Measurements from ENCODE around the gene TUBE1.
"Not testable (repeated sequence)": the region's sequence is repeated elsewhere in the genome, so short reads cannot be mapped to it uniquely, and the experiment has no call there.

Gene TUBE1

DNA sequence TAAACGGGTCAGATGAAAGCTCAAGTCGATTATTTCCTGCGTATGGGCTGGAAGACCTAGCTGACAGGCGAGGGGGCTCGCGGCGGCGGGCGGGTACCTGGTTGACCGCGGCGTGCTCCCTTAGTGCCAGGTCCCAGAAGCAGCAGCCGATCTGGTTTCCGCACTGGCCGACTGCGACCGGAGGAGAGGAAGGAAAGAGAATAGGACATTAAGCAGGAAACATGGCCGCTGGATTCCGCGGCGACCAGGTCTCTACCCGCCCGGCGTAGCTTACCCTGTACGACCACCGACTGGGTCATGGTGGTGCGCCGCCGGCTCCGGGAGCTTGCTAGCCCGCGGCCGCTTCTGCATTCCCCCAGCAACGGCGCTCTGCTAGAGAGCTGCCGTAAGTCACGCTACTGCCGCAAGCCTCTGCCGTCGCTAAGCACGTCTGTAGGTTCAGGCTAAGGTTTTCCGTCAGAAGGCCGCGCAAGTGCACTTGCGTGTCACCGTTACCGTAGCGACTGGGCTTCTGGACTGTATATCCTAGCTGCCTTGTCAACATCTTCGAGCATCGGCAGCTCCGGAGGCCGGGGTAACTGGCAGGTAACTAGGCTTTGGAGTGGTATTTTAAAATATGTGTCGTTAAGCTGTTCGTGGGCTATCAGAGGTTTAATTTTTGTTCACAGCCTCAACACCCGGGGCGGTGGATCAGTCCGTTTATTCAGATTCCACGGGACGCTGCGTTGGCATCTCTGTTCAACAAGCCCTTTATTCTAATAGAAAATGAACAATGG, at the start of gene TUBE1, which contains the start of gene FAM229B:
TSS of gene TUBE1 (minus strand) at position 347 of the 776 bp plus-strand sequence. CDS start at position 299, 48 bp downstream.
TSS of gene FAM229B (plus strand) at position 456 of the 776 bp plus-strand sequence. CDS start 11,693 bp downstream, outside the sequence.
- H3K9ac ChIP-seq (ENCODE audit: low read depth, low read length): peak within 1 kb of the TSS; percentile 64
- no peaks in the 10 kb centered on the region for H3K9me3 ChIP-seq (ENCODE audit: control insufficient read depth, insufficient read depth, low read length)
- no peaks in the 10 kb centered on the region for H3K36me3 ChIP-seq (ENCODE audit: insufficient read depth, low read length)
- no peaks in the 10 kb centered on the region for H3K4me1 ChIP-seq (ENCODE audit: insufficient read depth, low read length)

DNA sequence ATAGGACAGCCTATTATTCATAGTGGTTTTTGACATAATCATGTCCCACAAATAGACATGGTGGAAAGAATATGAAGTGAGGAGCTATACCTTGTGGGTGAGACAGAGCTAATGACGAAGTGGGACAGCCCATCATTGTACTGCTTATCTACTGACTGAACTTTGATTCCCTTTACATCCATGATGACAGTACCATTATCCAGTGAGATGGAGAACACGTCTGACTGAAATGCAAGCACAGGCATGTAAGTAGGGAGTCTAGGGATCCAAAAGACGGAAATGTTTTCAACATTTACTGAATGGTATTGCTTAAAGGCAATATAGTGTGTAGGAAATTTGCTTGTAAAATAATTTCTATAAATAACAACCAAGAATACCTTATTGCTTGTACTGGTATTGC, 43.6 kb upstream of the TUBE1 start:
- H3K4me1 ChIP-seq (ENCODE audit: insufficient read depth, low read length): no peaks in the 10 kb centered on the region

DNA sequence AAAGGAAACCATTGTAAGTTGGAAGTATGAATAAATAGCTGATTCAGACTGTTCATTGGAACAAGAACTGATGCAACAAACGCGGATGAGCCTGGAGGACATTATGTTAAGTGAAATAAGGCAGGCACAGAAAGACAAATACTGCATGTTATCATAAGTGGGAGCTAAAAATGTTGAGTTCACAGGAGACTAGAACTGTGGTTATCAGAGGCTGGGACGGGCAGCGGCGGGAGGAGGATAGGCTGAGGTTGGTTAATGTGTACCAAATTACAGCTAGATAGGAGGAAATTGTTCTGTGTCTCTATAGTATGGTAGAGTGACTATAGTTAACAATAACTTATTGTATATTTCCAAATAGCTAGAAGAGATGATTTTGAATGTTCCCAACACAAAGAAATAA, 40.9 kb upstream of the TUBE1 start:
- H3K4me1 ChIP-seq (ENCODE audit: insufficient read depth, low read length): no peaks in the 10 kb centered on the region
- no peaks in the 10 kb centered on the region for H3K36me3 ChIP-seq (ENCODE audit: insufficient read depth, low read length)
- no peaks in the 10 kb centered on the region for H3K9me3 ChIP-seq (ENCODE audit: control insufficient read depth, insufficient read depth, low read length)
- no peak overlapping the region for H3K9ac ChIP-seq (ENCODE audit: low read depth, low read length)

More for the DNA sequence above, 43.6 kb upstream of the TUBE1 start:
- Histone ChIP-seq H3K9me3 (ENCODE audit: control insufficient read depth, insufficient read depth, low read length) (no peaks in the 10 kb centered on the region), H3K9ac (ENCODE audit: low read depth, low read length) (no peak overlapping the region), H3K36me3 (ENCODE audit: insufficient read depth, low read length) (no peaks in the 10 kb centered on the region)

- Histone ChIP-seq H3K9ac (ENCODE audit: low read depth, low read length) (no peak overlapping the region), H3K4me1 (ENCODE audit: insufficient read depth, low read length) (no peaks in the 10 kb centered on the region), H3K36me3 (ENCODE audit: insufficient read depth, low read length) (no peaks in the 10 kb centered on the region), H3K9me3 (ENCODE audit: control insufficient read depth, insufficient read depth, low read length) (no peaks in the 10 kb centered on the region)
Measured at GRCh38 chr6:112123982-112124381, 36.7 kb upstream of the TUBE1 start.

GRCh38 chr6:112122756-112123155, 35.5 kb upstream of the TUBE1 start:
- Histone ChIP-seq H3K9me3 (ENCODE audit: control insufficient read depth, insufficient read depth, low read length) (no peaks in the 10 kb centered on the region), H3K9ac (ENCODE audit: low read depth, low read length) (no peak overlapping the region), H3K4me1 (ENCODE audit: insufficient read depth, low read length) (no peaks in the 10 kb centered on the region), H3K36me3 (ENCODE audit: insufficient read depth, low read length) (no peaks in the 10 kb centered on the region)

DNA sequence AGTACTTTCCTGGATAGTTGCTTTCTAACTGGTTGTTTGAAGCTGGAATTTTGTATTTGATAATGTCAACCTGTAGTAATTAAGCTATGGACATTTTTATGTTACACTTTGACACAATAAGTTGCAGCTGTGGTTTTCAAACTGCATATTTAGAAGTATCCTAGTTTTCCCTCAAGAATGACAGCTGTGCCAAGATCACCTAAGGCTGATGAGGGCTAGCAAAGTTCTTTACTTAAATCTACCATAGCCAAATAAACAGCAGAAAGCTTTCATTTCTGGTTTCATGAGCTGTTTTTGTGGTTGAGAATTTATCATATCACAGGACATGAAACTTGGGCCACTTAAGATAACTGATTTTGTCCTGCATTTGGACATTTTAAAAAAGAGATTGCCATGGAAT, 30.8 kb upstream of the TUBE1 start:
- H3K36me3 ChIP-seq (ENCODE audit: insufficient read depth, low read length): no peaks in the 10 kb centered on the region
- no peak overlapping the region for H3K9ac ChIP-seq (ENCODE audit: low read depth, low read length)
- H3K9me3 ChIP-seq (ENCODE audit: control insufficient read depth, insufficient read depth, low read length): no peaks in the 10 kb centered on the region
- H3K4me1 ChIP-seq (ENCODE audit: insufficient read depth, low read length): no peaks in the 10 kb centered on the region

DNA sequence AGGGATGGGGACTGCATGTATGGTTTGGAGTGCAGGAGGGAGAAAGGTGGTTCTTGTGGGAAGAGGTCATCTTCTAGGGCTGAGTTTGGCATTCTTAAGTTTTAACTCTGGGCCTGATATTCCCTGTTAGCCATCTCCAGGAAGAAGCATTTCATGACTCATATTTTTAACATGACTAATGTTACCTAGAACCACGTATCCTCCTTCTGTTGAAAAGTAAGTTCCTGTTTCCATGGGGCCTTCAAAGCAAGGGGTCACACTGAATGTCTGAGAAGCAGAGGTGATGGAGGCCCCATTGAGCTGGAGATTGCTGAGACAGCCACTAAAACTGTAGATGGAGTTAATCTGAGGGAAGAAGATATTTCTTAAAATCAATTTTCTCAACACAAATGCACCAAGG, 30.3 kb upstream of the TUBE1 start:
- no peak overlapping the region for H3K9ac ChIP-seq (ENCODE audit: low read depth, low read length)
- H3K9me3 ChIP-seq (ENCODE audit: control insufficient read depth, insufficient read depth, low read length): no peaks in the 10 kb centered on the region
- no peaks in the 10 kb centered on the region for H3K4me1 ChIP-seq (ENCODE audit: insufficient read depth, low read length)
- no peaks in the 10 kb centered on the region for H3K36me3 ChIP-seq (ENCODE audit: insufficient read depth, low read length)

DNA sequence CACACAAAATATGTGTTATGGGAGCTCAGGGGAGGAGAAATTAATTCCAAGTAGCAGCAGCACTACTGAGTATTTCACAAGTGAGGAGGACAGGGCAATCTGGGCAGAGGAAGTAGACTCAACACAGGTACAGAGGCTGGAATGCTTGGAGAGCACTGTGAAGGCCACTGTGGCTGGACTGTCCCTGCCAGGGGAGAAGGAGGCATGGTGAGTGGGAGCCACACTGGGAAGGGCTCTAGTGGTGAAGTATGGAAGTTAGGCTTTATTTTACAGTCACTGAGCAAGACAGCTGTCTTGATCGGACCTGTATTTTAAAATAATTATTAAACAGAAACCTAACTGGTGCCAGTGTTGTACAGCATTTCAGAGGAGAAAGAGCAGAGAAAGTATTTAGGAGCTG, 28.9 kb upstream of the TUBE1 start:
- no peaks in the 10 kb centered on the region for H3K4me1 ChIP-seq (ENCODE audit: insufficient read depth, low read length)
- H3K9ac ChIP-seq (ENCODE audit: low read depth, low read length): no peak overlapping the region
- H3K9me3 ChIP-seq (ENCODE audit: control insufficient read depth, insufficient read depth, low read length): no peaks in the 10 kb centered on the region
- H3K36me3 ChIP-seq (ENCODE audit: insufficient read depth, low read length): no peaks in the 10 kb centered on the region

DNA sequence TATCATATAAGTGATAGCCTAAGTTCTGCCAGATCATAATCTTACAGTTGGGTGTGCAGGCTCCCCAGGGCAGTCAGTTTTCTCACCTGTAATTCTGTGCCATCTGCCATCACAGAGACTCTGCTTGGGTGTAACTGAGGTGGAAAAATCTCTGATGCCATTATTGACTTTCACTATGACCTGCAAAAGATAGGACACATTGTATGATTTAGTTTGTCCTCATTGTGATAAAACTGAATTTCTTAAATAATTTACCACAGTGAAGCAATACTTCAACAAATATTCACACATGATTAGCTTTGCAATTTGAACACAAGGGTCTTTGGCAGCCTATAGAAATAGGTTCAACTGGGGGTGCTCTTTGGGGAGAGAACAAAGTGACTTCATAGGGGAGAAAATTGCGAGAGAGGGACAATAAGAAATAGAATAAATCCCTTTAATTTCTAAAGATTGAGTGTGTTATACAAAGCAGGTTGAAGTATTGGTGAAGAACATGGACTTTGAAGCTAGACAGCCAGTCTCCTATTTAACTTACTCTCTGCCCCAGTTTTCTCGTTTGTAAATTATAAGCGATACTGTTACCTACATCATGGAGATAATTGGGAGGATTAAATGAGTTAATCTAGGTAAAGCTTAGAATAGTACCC, 27.4 kb upstream of the TUBE1 start:
- H3K9me3 ChIP-seq (ENCODE audit: control insufficient read depth, insufficient read depth, low read length): no peaks in the 10 kb centered on the region
- H3K36me3 ChIP-seq (ENCODE audit: insufficient read depth, low read length): no peaks in the 10 kb centered on the region
- H3K4me1 ChIP-seq (ENCODE audit: insufficient read depth, low read length): no peaks in the 10 kb centered on the region
- H3K9ac ChIP-seq (ENCODE audit: low read depth, low read length): no peak overlapping the region

- Histone ChIP-seq H3K9ac (ENCODE audit: low read depth, low read length) (no peak overlapping the region), H3K4me1 (ENCODE audit: insufficient read depth, low read length) (no peaks in the 10 kb centered on the region), H3K36me3 (ENCODE audit: insufficient read depth, low read length) (no peaks in the 10 kb centered on the region), H3K9me3 (ENCODE audit: control insufficient read depth, insufficient read depth, low read length) (no peaks in the 10 kb centered on the region)
Measured at GRCh38 chr6:112113918-112114317, 26.6 kb upstream of the TUBE1 start.

GRCh38 chr6:112113431-112113830, 26.1 kb upstream of the TUBE1 start:
- Histone ChIP-seq H3K4me1 (ENCODE audit: insufficient read depth, low read length) (no peaks in the 10 kb centered on the region), H3K36me3 (ENCODE audit: insufficient read depth, low read length) (no peaks in the 10 kb centered on the region), H3K9ac (ENCODE audit: low read depth, low read length) (no peak overlapping the region), H3K9me3 (ENCODE audit: control insufficient read depth, insufficient read depth, low read length) (no peaks in the 10 kb centered on the region)

- no peaks in the 10 kb centered on the region for H3K9me3 ChIP-seq (ENCODE audit: control insufficient read depth, insufficient read depth, low read length)
- H3K9ac ChIP-seq (ENCODE audit: low read depth, low read length): no peak overlapping the region
- no peaks in the 10 kb centered on the region for H3K36me3 ChIP-seq (ENCODE audit: insufficient read depth, low read length)
- no peaks in the 10 kb centered on the region for H3K4me1 ChIP-seq (ENCODE audit: insufficient read depth, low read length)
Measured at GRCh38 chr6:112109262-112109661, 22.0 kb upstream of the TUBE1 start.

- Histone ChIP-seq H3K4me1 (ENCODE audit: insufficient read depth, low read length) (peaks cover 10% of the 10 kb centered on the region), H3K9ac (ENCODE audit: low read depth, low read length) (no peak overlapping the region), H3K36me3 (ENCODE audit: insufficient read depth, low read length) (no peaks in the 10 kb centered on the region), H3K9me3 (ENCODE audit: control insufficient read depth, insufficient read depth, low read length) (no peaks in the 10 kb centered on the region)
Measured at GRCh38 chr6:112106562-112106961, 19.3 kb upstream of the TUBE1 start.

- peaks cover 15% of the 10 kb centered on the region for H3K4me1 ChIP-seq (ENCODE audit: insufficient read depth, low read length)
- H3K36me3 ChIP-seq (ENCODE audit: insufficient read depth, low read length); H3K9ac ChIP-seq (ENCODE audit: low read depth, low read length); H3K9me3 ChIP-seq (ENCODE audit: control insufficient read depth, insufficient read depth, low read length): not testable (repeated sequence)
Measured at GRCh38 chr6:112106026-112106425, 18.7 kb upstream of the TUBE1 start.

- Histone ChIP-seq H3K4me1 (ENCODE audit: insufficient read depth, low read length) (peaks cover 34% of the 10 kb centered on the region), H3K36me3 (ENCODE audit: insufficient read depth, low read length) (0 out of 2 replicates have a peak, but pooled peaks cover 3% of the 10 kb centered on the region), H3K9ac (ENCODE audit: low read depth, low read length) (no peak overlapping the region), H3K9me3 (ENCODE audit: control insufficient read depth, insufficient read depth, low read length) (no peaks in the 10 kb centered on the region)
Measured at GRCh38 chr6:112100561-112100960, 13.3 kb upstream of the TUBE1 start.

All from ES-I3 (cell line).